ENCODE measurements around the gene ANKRD26. TPM values are rescaled to one million over a fixed set of nuclear protein-coding genes. Genes with fewer than 3 reads are reported as not detected.

Gene ANKRD26
- polyA plus RNA-seq, 1 of the 3 experiments (the other 2 are of a cell fraction), result 1.0 TPM

DNA sequence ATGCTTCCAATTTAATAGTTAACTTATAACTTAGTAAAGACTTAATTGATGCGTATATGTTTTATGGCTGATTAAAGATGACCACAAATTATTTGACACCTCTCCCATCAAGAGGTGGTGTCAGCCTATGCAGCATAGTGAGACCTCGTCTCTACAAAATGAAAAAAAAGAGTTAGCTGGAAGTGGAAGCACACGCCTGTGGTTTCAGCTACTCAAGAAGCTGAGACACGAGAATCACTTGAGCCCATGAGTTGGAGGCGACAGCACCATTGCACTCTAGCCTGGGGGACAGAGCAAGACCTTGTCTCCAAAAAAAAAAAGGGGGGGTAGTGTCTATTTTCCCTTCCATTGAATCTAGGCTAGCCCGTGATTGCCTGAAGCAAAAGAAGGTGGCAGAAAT is 140.5 kb downstream of the ANKRD26 start:
- TF ChIP-seq, protein P1, sequence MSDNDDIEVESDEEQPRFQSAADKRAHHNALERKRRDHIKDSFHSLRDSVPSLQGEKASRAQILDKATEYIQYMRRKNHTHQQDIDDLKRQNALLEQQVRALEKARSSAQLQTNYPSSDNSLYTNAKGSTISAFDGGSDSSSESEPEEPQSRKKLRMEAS (IDR thresholded peaks at IDR 0.05; ENCODE audit: low read depth), result no peak
- TF ChIP-seq FOXM1 (IDR thresholded peaks at IDR 0.05; ENCODE audit: low read depth) (no peak), EZH2phosphoT487 (IDR thresholded peaks at IDR 0.05; ENCODE audit: borderline replicate concordance, low read depth) (no peak), MEF2A (IDR thresholded peaks at IDR 0.05; ENCODE audit: borderline replicate concordance, low read depth) (no peak), TAF1 (IDR thresholded peaks at IDR 0.05; ENCODE audit: borderline replicate concordance, low read depth, low read length) (no peak), TCF12 (IDR thresholded peaks at IDR 0.05) (no peak), NFIC (IDR thresholded peaks at IDR 0.05; ENCODE audit: borderline replicate concordance) (no peak), RCOR1 (IDR thresholded peaks at IDR 0.05; ENCODE audit: low read length) (no peak), CHD2 (IDR thresholded peaks at IDR 0.05; ENCODE audit: low read length, partially characterized antibody) (no peak), FOSL2 (IDR thresholded peaks at IDR 0.05; ENCODE audit: borderline replicate concordance, low read depth) (no peak), POLR2AphosphoS5 (IDR thresholded peaks at IDR 0.05; ENCODE audit: low read depth, low read length) (no peak), EP300 (IDR thresholded peaks at IDR 0.05; ENCODE audit: borderline replicate concordance in 1 of 2, low read depth in 1 of 2, low read length in 1 of 2) (no peak)
- TF ChIP-seq, protein P2, sequence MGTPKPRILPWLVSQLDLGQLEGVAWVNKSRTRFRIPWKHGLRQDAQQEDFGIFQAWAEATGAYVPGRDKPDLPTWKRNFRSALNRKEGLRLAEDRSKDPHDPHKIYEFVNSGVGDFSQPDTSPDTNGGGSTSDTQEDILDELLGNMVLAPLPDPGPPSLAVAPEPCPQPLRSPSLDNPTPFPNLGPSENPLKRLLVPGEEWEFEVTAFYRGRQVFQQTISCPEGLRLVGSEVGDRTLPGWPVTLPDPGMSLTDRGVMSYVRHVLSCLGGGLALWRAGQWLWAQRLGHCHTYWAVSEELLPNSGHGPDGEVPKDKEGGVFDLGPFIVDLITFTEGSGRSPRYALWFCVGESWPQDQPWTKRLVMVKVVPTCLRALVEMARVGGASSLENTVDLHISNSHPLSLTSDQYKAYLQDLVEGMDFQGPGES (IDR thresholded peaks at IDR 0.05; ENCODE audit: low read depth, low read length), result no peak
- TF ChIP-seq, protein P3, sequence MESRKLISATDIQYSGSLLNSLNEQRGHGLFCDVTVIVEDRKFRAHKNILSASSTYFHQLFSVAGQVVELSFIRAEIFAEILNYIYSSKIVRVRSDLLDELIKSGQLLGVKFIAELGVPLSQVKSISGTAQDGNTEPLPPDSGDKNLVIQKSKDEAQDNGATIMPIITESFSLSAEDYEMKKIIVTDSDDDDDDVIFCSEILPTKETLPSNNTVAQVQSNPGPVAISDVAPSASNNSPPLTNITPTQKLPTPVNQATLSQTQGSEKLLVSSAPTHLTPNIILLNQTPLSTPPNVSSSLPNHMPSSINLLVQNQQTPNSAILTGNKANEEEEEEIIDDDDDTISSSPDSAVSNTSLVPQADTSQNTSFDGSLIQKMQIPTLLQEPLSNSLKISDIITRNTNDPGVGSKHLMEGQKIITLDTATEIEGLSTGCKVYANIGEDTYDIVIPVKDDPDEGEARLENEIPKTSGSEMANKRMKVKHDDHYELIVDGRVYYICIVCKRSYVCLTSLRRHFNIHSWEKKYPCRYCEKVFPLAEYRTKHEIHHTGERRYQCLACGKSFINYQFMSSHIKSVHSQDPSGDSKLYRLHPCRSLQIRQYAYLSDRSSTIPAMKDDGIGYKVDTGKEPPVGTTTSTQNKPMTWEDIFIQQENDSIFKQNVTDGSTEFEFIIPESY (IDR thresholded peaks at IDR 0.05; ENCODE audit: borderline replicate concordance, low read depth), result no peak
- Histone ChIP-seq H3K9ac (no peak overlapping the region), H3F3A (replicated peaks; ENCODE audit: insufficient read depth) (no peaks in the 10 kb centered on the region), H3K27me3 (ENCODE audit: insufficient read depth) (no peaks in the 10 kb centered on the region), H3K36me3 (replicated peaks in 1 of 2; ENCODE audit: control insufficient read depth in 1 of 2, insufficient read depth in 2 of 2, low read length in 1 of 2) (no peaks in the 10 kb centered on the region), H3K9me3 (no peaks in the 10 kb centered on the region), H3K4me2 (no peak overlapping the region), H3K9me2 (no peaks in the 10 kb centered on the region), H3K79me2 (ENCODE audit: insufficient read depth) (no peaks in the 10 kb centered on the region), H3K27ac (ENCODE audit: low read depth in 2 of 2, low read length in 1 of 2) (no peak overlapping the region), H3K4me3 (ENCODE audit: low read depth in 2 of 2, low read length in 1 of 2) (no peak overlapping the region), H2AFZ (ENCODE audit: low read depth) (no peak overlapping the region), H4K20me1 (ENCODE audit: insufficient read depth) (no peaks in the 10 kb centered on the region), H3K4me1 (ENCODE audit: control insufficient read depth in 1 of 2, insufficient read depth in 2 of 2, low read depth in 1 of 2, low read length in 1 of 2) (no peaks in the 10 kb centered on the region)
- 68% methylated on average over 6 of the region's 6 CpGs for WGBS (ENCODE audit: low lambda C conversion rate)
- CTCF ChIA-PET, result no interaction called here
- DNase-seq, result no peak
- POLR2A ChIA-PET, result no interaction called here

Small RNAs within 50 kb of the gene (small RNA-seq; reads per million reads assigned to genes)
- 0 to 5.2 (median 0.19) reads per million in 7 experiments for gene RNU6-490P

Other genes with a start within 250 kb of the ANKRD26 start
- gene ABI1, start 239.5 kb downstream of the ANKRD26 start, polyA plus RNA-seq (2012; rRNA removed), result 36.7 and 47.5 TPM in 2 replicates
- 36.4 and 49.6 TPM in 2 replicates for gene YME1L1, start 53.9 kb upstream of the ANKRD26 start, polyA plus RNA-seq (2012; rRNA removed)
- 5.8 and 6.2 TPM in 2 replicates for gene MASTL, start 54.9 kb upstream of the ANKRD26 start, polyA plus RNA-seq (2012; rRNA removed)
- 12.5 and 14.8 TPM in 2 replicates for gene ACBD5, start 140.3 kb upstream of the ANKRD26 start, polyA plus RNA-seq (2012; rRNA removed)

Data from SK-N-SH (cell line).